H1 (cell line): ENCODE measurements around the gene EEF2. TPM values are rescaled to one million over a fixed set of nuclear protein-coding genes. Genes with fewer than 3 reads are reported as not detected.

Source experiments
- CTCF ChIA-PET: fragments of 300-600 bp; sonication (Branson Sonifier 250); formaldehyde crosslinking; loops from one replicate; lab custom pipeline; 2021; ENCODE audit not compliant: partially characterized antibody; lab: Charles Lee
- POLR2A ChIA-PET: fragments of 300-600 bp; sonication (Branson Sonifier 250); formaldehyde crosslinking; loops from one replicate; lab custom pipeline; 2021; ENCODE audit warnings: inconsistent platforms; ENCODE audit not compliant: partially characterized antibody; lab: Charles Lee
- DNase-seq, 2 experiments: peaks; one replicate each; pipeline versions ENCODE4 v3.0.0 to v3.0.0-alpha.2; 2010 to 2022; ENCODE audit warnings: low spot score in 2 of 2, low read depth in 1 of 2, mixed read lengths in 1 of 2
- FAIRE-seq: peaks from 2 replicates; lab custom pipeline; 2011; peaks lifted over from hg19 to GRCh38; lab: Jason Lieb, UNC
- H2AFZ ChIP-seq: 2 replicates; pipeline ENCODE4 v1.8.1; 2012; ENCODE audit warnings: low read length, inconsistent platforms
- H2AK5ac ChIP-seq: 2 replicates; pipeline ENCODE4 v1.6.1; 2013; ENCODE audit warnings: low read depth, low read length
- H2BK120ac ChIP-seq: replicated peaks from 2 replicates; pipeline ENCODE3; 2013; ENCODE audit warnings: low read depth, low read length, inconsistent platforms
- H2BK12ac ChIP-seq: 2 replicates; pipeline ENCODE4 v1.6.1; 2013; ENCODE audit warnings: low read depth, low read length
- H2BK15ac ChIP-seq: 2 replicates; pipeline ENCODE4 v1.6.1; 2013; ENCODE audit warnings: low read length
- H2BK20ac ChIP-seq: 2 replicates; pipeline ENCODE4 v1.6.1; 2013; ENCODE audit warnings: low read length
- H2BK5ac ChIP-seq: 2 replicates; pipeline ENCODE4 v1.6.1; 2013; ENCODE audit warnings: low read depth, low read length
- H3K14ac ChIP-seq: 2 replicates; pipeline ENCODE4 v1.6.1; 2013; ENCODE audit warnings: inconsistent platforms; ENCODE audit not compliant: insufficient read length
- H3K18ac ChIP-seq: 2 replicates; pipeline ENCODE4 v1.6.1; 2013; ENCODE audit warnings: low read length; ENCODE audit errors: extremely low read depth
- H3K23ac ChIP-seq: 2 replicates; pipeline ENCODE4 v1.6.1; 2013; ENCODE audit warnings: inconsistent platforms; ENCODE audit not compliant: insufficient read length
- H3K23me2 ChIP-seq: 2 replicates; pipeline ENCODE4 v1.6.1; 2013; ENCODE audit warnings: low read depth, low read length
- H3K27ac ChIP-seq: 2 replicates; pipeline ENCODE4 v1.6.1; 2011; ENCODE audit warnings: low read depth, low read length, inconsistent platforms
- H3K27me3 ChIP-seq, 4 experiments: replicated peaks in 1 of 4; 1 replicate in 1 of 4; 2 replicates in 3 of 4; pipeline versions ENCODE4 v1.6.1 to v1.8.1; 2011 to 2013; ENCODE audit warnings: low read length in 3 of 4, mild to moderate bottlenecking in 3 of 4, inconsistent platforms in 2 of 4, mixed read lengths in 2 of 4, moderate library complexity in 1 of 4; ENCODE audit not compliant: control insufficient read depth in 3 of 4, insufficient read depth in 3 of 4; ENCODE audit errors: extremely low read depth in 1 of 4
- H3K36me3 ChIP-seq, 4 experiments: 2 replicates each; pipeline versions ENCODE4 v1.6.1 to v1.8.1; 2011 to 2013; ENCODE audit warnings: mild to moderate bottlenecking in 4 of 4, low read length in 3 of 4, moderate library complexity in 2 of 4, control low read depth in 1 of 4, inconsistent platforms in 1 of 4; ENCODE audit not compliant: insufficient read depth in 4 of 4, control insufficient read depth in 2 of 4
- H3K4ac ChIP-seq: replicated peaks from 2 replicates; pipeline ENCODE3; 2013; ENCODE audit warnings: low read length, low read depth, mixed read lengths, inconsistent platforms; ENCODE audit not compliant: insufficient read length
- H3K4me1 ChIP-seq, 4 experiments: replicated peaks in 1 of 4; 1 replicate in 1 of 4; 2 replicates in 3 of 4; pipeline versions ENCODE4 v1.6.1 to v1.8.1; 2011 to 2013; ENCODE audit warnings: low read length in 3 of 4, inconsistent platforms in 2 of 4, mixed read lengths in 1 of 4; ENCODE audit not compliant: insufficient read depth in 4 of 4, control insufficient read depth in 3 of 4
- H3K4me2 ChIP-seq, 2 experiments: 2 replicates each; pipeline versions ENCODE4 v1.6.1 to v1.8.1; 2011 to 2013; ENCODE audit warnings: low read depth in 2 of 2, low read length in 2 of 2, control low read depth in 1 of 2, inconsistent platforms in 1 of 2, mild to moderate bottlenecking in 1 of 2; ENCODE audit not compliant: insufficient read depth in 1 of 2
- H3K4me3 ChIP-seq, 4 experiments: fragments of 200-600, 300-600 bp in 1 of 4; sonication (generic), shearing (Covaris generic), sonication (Bioruptor Twin) in 1 of 4; 2 replicates each; pipeline versions ENCODE4 v1.5.1 to v1.8.1; 2011 to 2016; ENCODE audit warnings: low read length in 4 of 4, low read depth in 3 of 4, control low read depth in 2 of 4, inconsistent platforms in 2 of 4, mild to moderate bottlenecking in 2 of 4, mixed read lengths in 1 of 4, moderate library complexity in 1 of 4; ENCODE audit not compliant: insufficient read depth in 2 of 4; ENCODE audit errors: extremely low read depth in 1 of 4
- H3K56ac ChIP-seq: replicated peaks from 2 replicates; pipeline ENCODE3; 2013; ENCODE audit warnings: low read depth, mild to moderate bottlenecking, mixed read lengths, low read length, inconsistent platforms; ENCODE audit not compliant: insufficient read length
- H3K79me1 ChIP-seq: 2 replicates; pipeline ENCODE4 v1.6.1; 2013; ENCODE audit warnings: low read depth, low read length, control low read depth
- H3K79me2 ChIP-seq, 2 experiments: 2 replicates each; pipeline versions ENCODE4 v1.6.1 to v1.8.1; 2012 to 2013; ENCODE audit warnings: low read length in 2 of 2, mild to moderate bottlenecking in 2 of 2, inconsistent platforms in 1 of 2; ENCODE audit not compliant: insufficient read depth in 2 of 2, control insufficient read depth in 1 of 2
- H3K9ac ChIP-seq, 4 experiments: replicated peaks in 1 of 4; 1 replicate in 1 of 4; 2 replicates in 3 of 4; pipeline versions ENCODE4 v1.6.1 to v1.8.1; 2011 to 2013; ENCODE audit warnings: low read depth in 3 of 4, low read length in 3 of 4, control low read depth in 2 of 4, mild to moderate bottlenecking in 2 of 4, moderate library complexity in 2 of 4, inconsistent platforms in 1 of 4; ENCODE audit errors: extremely low read depth in 1 of 4
- H3K9me3 ChIP-seq, 2 experiments: 2 replicates each; pipeline versions ENCODE4 v1.6.1 to v1.8.1; 2012 to 2013; ENCODE audit warnings: mild to moderate bottlenecking in 2 of 2, moderate library complexity in 2 of 2, control low read depth in 1 of 2, inconsistent platforms in 1 of 2, low read depth in 1 of 2, low read length in 1 of 2, mixed read lengths in 1 of 2; ENCODE audit not compliant: insufficient read depth in 2 of 2
- H4K20me1 ChIP-seq, 2 experiments: replicated peaks in 1 of 2; 2 replicates each; pipeline versions ENCODE3 to v1.8.1; 2011 to 2013; ENCODE audit warnings: inconsistent platforms in 2 of 2, low read length in 2 of 2, mild to moderate bottlenecking in 1 of 2; ENCODE audit not compliant: insufficient read depth in 2 of 2, control insufficient read depth in 1 of 2
- H4K5ac ChIP-seq: 2 replicates; pipeline ENCODE4 v1.6.1; 2013; ENCODE audit warnings: low read length, low read depth, mixed read lengths, inconsistent platforms; ENCODE audit not compliant: insufficient read length
- H4K8ac ChIP-seq: 2 replicates; pipeline ENCODE4 v1.8.0; 2013; ENCODE audit warnings: mild to moderate bottlenecking, moderate library complexity, low read length, inconsistent platforms; ENCODE audit not compliant: insufficient read depth; ENCODE audit errors: extremely low read depth
- H4K91ac ChIP-seq: replicated peaks from 2 replicates; pipeline ENCODE3; 2013; ENCODE audit warnings: low read length, mixed read lengths, inconsistent platforms; ENCODE audit not compliant: insufficient read length
- CBX5 ChIP-seq: fragments of 300-800, 300-1000 bp; sonication (generic); IDR thresholded peaks from 2 replicates; pipeline ENCODE4 v1.7.1; 2016; ENCODE audit warnings: antibody characterized with exemption, low read length, low read depth
- CTBP2 ChIP-seq: IDR thresholded peaks from 2 replicates; pipeline ENCODE4 v1.7.0; 2011; ENCODE audit warnings: borderline replicate concordance, mild to moderate bottlenecking, moderate library complexity, mixed read lengths, low read length; ENCODE audit not compliant: insufficient read depth, insufficient read length
- JUN ChIP-seq: IDR thresholded peaks from 2 replicates; pipeline ENCODE4 v1.6.1; 2011; ENCODE audit warnings: low read depth, mild to moderate bottlenecking, improper control_type of control experiment, low read length
- POU5F1 ChIP-seq: IDR thresholded peaks from 2 replicates; pipeline ENCODE4 v1.6.1; 2011; ENCODE audit warnings: low read depth, mild to moderate bottlenecking, low read length, moderate library complexity
- WGBS, 2 experiments: shearing (Covaris generic) in 1 of 2; methylation state at CpG; one replicate each; pipeline versions ENCODE4 v1.1.6 to v1.1.7; 2013 to 2015; ENCODE audit warnings: low lambda C conversion rate in 2 of 2, mixed read lengths in 2 of 2, inconsistent platforms in 1 of 2, low coverage in 1 of 2, missing lambda C conversion rate in 1 of 2; ENCODE audit not compliant: insufficient replicate concordance in 2 of 2, insufficient coverage in 1 of 2, insufficient read length in 1 of 2; ENCODE audit errors: extremely low coverage in 1 of 2, missing lambda C conversion rate in 1 of 2; 5-methylcytosine and 5-hydroxymethylcytosine counted together
- polyA plus RNA-seq, 7 experiments: library from polyadenylated mRNA; depleted of rRNA in 3 of 7; stranded (reverse) in 5 of 7; unstranded in 2 of 7; fragments of >200 nt in 5 of 7; fragments of 200-250 nt in 2 of 7; gene quantifications; 1 replicate in 5 of 7; 2 replicates in 1 of 7; 4 replicates in 1 of 7; pipeline versions ENCODE4 v1.2.1 to v1.2.3, GENCODE V29; 2011 to 2013; ENCODE audit warnings: missing spikeins in 2 of 7, mixed read lengths in 2 of 7
- total RNA-seq: library from RNA; stranded (reverse); fragmentation: NEBNext Ultra II Directional; extraction: Animal tissue kit (Norgen Biotek cat#: 25700); gene quantifications from 2 replicates; pipeline ENCODE4 v1.2.1, GENCODE V29; 2021
- TF ChIP-seq, protein P1 (sequence below), 3 experiments: IDR thresholded peaks; 1 replicate in 2 of 3; 2 replicates in 1 of 3; pipeline versions ENCODE4 v1.5.1 to v1.6.1; 2011; ENCODE audit warnings: low read length in 3 of 3, mild to moderate bottlenecking in 3 of 3, inconsistent platforms in 2 of 3, low read depth in 1 of 3, moderate library complexity in 1 of 3; ENCODE audit not compliant: insufficient read depth in 1 of 3; ENCODE audit errors: control extremely low read depth in 1 of 3

The EEF2 gene
- total and polyA plus RNA-seq, 2 of the 8 experiments (the other 6 are each of a cell fraction or from before 2014, with no cell fraction given) = 1,554 to 3,380 TPM

DNA sequence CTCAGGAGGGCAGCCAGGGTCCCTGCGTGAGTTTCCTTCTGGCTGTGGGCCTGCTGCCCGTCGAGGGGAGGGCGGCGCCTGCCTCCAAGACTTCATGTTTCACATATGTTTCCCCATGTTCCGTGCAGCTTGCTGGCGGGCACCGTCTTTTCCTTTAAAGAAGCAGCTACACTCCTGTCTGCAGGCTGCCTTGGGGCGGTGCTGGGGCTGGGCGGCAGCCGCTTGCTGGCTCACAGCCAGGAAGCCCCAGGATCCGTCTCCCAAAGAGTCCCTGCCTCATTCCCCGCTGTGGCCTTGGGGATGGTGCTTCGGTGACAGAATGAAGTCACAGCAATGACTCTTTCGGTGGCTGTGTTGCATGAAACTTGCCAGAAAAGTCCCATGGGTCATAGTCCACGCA, 47.2 kb upstream of the EEF2 start:
- H3K79me2 ChIP-seq = no peaks in the 10 kb centered on the region
- H2AK5ac ChIP-seq = no peak overlapping the region
- no peak overlapping the region for H3K14ac ChIP-seq
- H3K9me3 ChIP-seq = peaks cover 3 to 5% of the 10 kb centered on the region in 2 experiments; a peak in 1 of 4 replicates
- WGBS, 2 experiments = 93% methylated on average over 16 of the region's 16 CpGs; no CpG with 5 or more reads in 1 of the 2 experiments
- H3K56ac ChIP-seq = no peak overlapping the region
- no peaks in the 10 kb centered on the region for H3K4me1 ChIP-seq
- peaks cover 9% of the 10 kb centered on the region; the same call in 1 of the 2 replicates for H3K23me2 ChIP-seq
- peaks cover 0 to 56% (median 22%) of the 10 kb centered on the region in 4 experiments; a peak in 6 of 8 replicates for H3K36me3 ChIP-seq
- no peak overlapping the region for H3K4me3 ChIP-seq
- FAIRE-seq = no peak
- no peak overlapping the region for H3K9ac ChIP-seq
- DNase-seq = no peak
- H3K27ac ChIP-seq = no peak overlapping the region
- H2BK5ac ChIP-seq = no peak overlapping the region
- H3K4me2 ChIP-seq = no peak overlapping the region
- no peaks in the 10 kb centered on the region for H3K27me3 ChIP-seq
- no peak overlapping the region; the same call in 1 of the 2 replicates for H4K8ac ChIP-seq
- H2BK12ac ChIP-seq = no peak overlapping the region
- no peak overlapping the region for H4K91ac ChIP-seq
- no peak for TF ChIP-seq JUN
- no peak for TF ChIP-seq POU5F1
- TF ChIP-seq CTBP2 = no peak
- TF ChIP-seq CBX5 = no peak
- TF ChIP-seq, protein P1, sequence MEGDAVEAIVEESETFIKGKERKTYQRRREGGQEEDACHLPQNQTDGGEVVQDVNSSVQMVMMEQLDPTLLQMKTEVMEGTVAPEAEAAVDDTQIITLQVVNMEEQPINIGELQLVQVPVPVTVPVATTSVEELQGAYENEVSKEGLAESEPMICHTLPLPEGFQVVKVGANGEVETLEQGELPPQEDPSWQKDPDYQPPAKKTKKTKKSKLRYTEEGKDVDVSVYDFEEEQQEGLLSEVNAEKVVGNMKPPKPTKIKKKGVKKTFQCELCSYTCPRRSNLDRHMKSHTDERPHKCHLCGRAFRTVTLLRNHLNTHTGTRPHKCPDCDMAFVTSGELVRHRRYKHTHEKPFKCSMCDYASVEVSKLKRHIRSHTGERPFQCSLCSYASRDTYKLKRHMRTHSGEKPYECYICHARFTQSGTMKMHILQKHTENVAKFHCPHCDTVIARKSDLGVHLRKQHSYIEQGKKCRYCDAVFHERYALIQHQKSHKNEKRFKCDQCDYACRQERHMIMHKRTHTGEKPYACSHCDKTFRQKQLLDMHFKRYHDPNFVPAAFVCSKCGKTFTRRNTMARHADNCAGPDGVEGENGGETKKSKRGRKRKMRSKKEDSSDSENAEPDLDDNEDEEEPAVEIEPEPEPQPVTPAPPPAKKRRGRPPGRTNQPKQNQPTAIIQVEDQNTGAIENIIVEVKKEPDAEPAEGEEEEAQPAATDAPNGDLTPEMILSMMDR (IDR thresholded peaks at IDR 0.05; ENCODE audit: control extremely low read depth in 1 of 3, insufficient read depth in 1 of 3, low read depth in 1 of 3, low read length in 3 of 3) = no peak
- TF ChIP-seq, all 59 proteins: peak for 0
- H3K23ac ChIP-seq = no peak overlapping the region
- POLR2A ChIA-PET = interaction anchor here (0.6 to 3.1 kb wide), 5 partner anchors 9 to 243 kb away, joined by 3 to 19 read pairs (median 4); partner anchors contain the start of gene EEF2
- H3K18ac ChIP-seq = no peak overlapping the region
- H2BK120ac ChIP-seq = no peak overlapping the region
- no peak overlapping the region for H2BK15ac ChIP-seq
- H2AFZ ChIP-seq = no peak overlapping the region
- H3K4ac ChIP-seq = no peak overlapping the region
- 0 out of 2 replicates have a peak, but pooled peaks cover 3% of the 10 kb centered on the region for H3K79me1 ChIP-seq
- no peak overlapping the region for H2BK20ac ChIP-seq
- no peak overlapping the region for H4K5ac ChIP-seq
- peaks cover 0 to 16% of the 10 kb centered on the region in 2 experiments for H4K20me1 ChIP-seq
- CTCF ChIA-PET = interaction anchor here (0.9 to 1.5 kb wide), 2 partner anchors 9 to 18 kb away, joined by 3 read pairs; no protein-coding TSS in a partner anchor
